Measurements from ENCODE around the gene B3GLCT. TPM values are rescaled to one million over a fixed set of nuclear protein-coding genes. Genes with fewer than 3 reads are reported as not detected.
"Not testable (repeated sequence)": the region's sequence is repeated elsewhere in the genome, so short reads cannot be mapped to it uniquely, and the experiment has no call there.

The B3GLCT gene
- total RNA-seq, 1 experiment from 2014 or later, result 1.1 TPM

DNA sequence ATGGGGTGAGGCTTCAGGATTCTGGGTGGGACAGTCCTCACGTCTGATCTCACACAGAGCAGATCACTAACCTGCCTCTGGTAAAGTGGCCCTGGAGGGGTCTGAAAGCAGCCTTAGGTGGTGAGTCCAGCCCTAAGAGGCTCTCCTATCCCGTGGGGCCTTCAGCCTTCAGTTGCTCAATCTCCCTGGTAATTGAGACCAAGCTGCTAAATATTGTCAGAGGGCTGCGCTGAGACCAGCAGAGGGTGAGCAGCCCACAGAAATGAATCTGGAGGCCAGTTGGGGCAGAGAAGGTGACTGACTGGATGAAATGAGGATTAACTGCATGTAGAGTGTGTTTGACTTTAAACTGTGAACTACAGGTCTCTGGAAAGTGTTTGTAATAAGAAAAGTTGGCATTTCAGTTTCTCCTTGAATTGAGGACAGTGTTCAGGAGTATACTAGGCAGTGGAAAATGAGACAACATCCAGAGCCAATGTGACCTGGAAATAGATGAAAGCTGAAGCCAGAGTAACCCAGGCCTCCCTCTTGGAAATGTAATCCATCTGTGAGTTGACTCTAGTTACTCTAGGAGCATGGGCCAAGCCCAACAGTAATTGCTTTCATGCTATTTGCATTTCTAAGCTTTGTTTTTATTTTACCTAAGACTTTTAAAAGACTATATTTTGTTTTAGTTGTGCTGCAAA, 23.8 kb upstream of the B3GLCT start:
- Histone ChIP-seq H2AFZ (ENCODE audit: low read length) (no peak overlapping the region), H3K79me2 (ENCODE audit: low read length) (no peaks in the 10 kb centered on the region), H3K9ac (ENCODE audit: low read length) (no peak overlapping the region), H3K27me3 (ENCODE audit: low read length) (no peaks in the 10 kb centered on the region), H3K4me3 (ENCODE audit: low read length) (no peak overlapping the region), H3K4me1 (ENCODE audit: low read length) (no peaks in the 10 kb centered on the region), H3K27ac (ENCODE audit: low read length) (no peak overlapping the region), H3K9me3 (ENCODE audit: low read length) (no peaks in the 10 kb centered on the region), H4K20me1 (ENCODE audit: insufficient read depth, low read depth, low read length) (no peaks in the 10 kb centered on the region), H3K9me2 (replicated peaks; ENCODE audit: insufficient read depth, low read length) (no peaks in the 10 kb centered on the region), H3K36me3 (ENCODE audit: insufficient read depth, low read length) (no peaks in the 10 kb centered on the region), H3K4me2 (ENCODE audit: low read depth, low read length, poor library complexity, severe bottlenecking) (no peak overlapping the region)
- no peak for DNase-seq

DNA sequence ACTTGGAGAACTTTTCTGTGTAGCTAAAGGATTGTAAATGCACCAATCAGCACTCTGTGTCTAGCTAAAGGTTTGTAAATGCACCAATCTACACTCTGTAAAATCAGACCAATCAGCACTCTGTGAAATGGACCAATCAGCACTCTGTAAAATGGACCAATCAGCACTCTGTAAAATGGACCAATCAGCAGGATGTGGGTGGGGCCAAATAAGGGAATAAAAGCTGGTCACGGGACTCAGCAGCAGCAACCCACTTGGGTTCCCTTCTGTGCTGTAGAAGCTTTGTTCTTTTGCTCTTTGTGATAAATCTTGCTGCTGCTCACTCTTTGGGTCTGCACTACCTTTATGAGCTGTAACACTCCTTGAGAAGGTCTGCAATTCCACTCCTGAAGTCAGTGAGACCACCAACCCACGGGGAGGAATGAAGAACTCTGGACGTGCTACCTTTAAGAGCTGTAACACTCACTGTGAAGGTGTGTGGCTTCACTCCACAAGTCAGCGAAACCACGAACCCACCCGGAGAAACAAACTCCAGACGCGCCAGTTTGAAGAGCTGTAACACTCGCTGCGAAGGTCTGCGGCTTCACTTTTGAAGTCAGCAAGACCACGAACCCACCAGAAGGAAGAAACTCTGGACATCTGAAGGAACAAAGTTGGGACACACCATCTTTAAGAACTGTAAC, 21.8 kb upstream of the B3GLCT start:
- H3K9me3 ChIP-seq (ENCODE audit: low read length); H3K27ac ChIP-seq (ENCODE audit: low read length); H3K4me3 ChIP-seq (ENCODE audit: low read length); H3K4me1 ChIP-seq (ENCODE audit: low read length); H3K4me2 ChIP-seq (ENCODE audit: low read depth, low read length, poor library complexity, severe bottlenecking); H4K20me1 ChIP-seq (ENCODE audit: insufficient read depth, low read depth, low read length); H3K9ac ChIP-seq (ENCODE audit: low read length); DNase-seq; H3K9me2 ChIP-seq (replicated peaks; ENCODE audit: insufficient read depth, low read length); H2AFZ ChIP-seq (ENCODE audit: low read length); H3K36me3 ChIP-seq (ENCODE audit: insufficient read depth, low read length); H3K27me3 ChIP-seq (ENCODE audit: low read length); H3K79me2 ChIP-seq (ENCODE audit: low read length): not testable (repeated sequence)

GRCh38 chr13:31179241-31179640, 20.5 kb upstream of the B3GLCT start:
- H3K36me3 ChIP-seq (ENCODE audit: insufficient read depth, low read length), result no peaks in the 10 kb centered on the region
- no peak overlapping the region for H2AFZ ChIP-seq (ENCODE audit: low read length)
- no peaks in the 10 kb centered on the region for H3K4me1 ChIP-seq (ENCODE audit: low read length)
- no peak overlapping the region for H3K4me3 ChIP-seq (ENCODE audit: low read length)
- H3K79me2 ChIP-seq (ENCODE audit: low read length), result no peaks in the 10 kb centered on the region
- no peaks in the 10 kb centered on the region for H3K9me2 ChIP-seq (replicated peaks; ENCODE audit: insufficient read depth, low read length)
- DNase-seq, result no peak
- no peak overlapping the region for H3K9ac ChIP-seq (ENCODE audit: low read length)
- H3K27me3 ChIP-seq (ENCODE audit: low read length), result no peaks in the 10 kb centered on the region
- H3K9me3 ChIP-seq (ENCODE audit: low read length), result no peaks in the 10 kb centered on the region
- H3K4me2 ChIP-seq (ENCODE audit: low read depth, low read length, poor library complexity, severe bottlenecking), result no peak overlapping the region
- H3K27ac ChIP-seq (ENCODE audit: low read length), result no peak overlapping the region
- H4K20me1 ChIP-seq (ENCODE audit: insufficient read depth, low read depth, low read length), result no peaks in the 10 kb centered on the region

DNA sequence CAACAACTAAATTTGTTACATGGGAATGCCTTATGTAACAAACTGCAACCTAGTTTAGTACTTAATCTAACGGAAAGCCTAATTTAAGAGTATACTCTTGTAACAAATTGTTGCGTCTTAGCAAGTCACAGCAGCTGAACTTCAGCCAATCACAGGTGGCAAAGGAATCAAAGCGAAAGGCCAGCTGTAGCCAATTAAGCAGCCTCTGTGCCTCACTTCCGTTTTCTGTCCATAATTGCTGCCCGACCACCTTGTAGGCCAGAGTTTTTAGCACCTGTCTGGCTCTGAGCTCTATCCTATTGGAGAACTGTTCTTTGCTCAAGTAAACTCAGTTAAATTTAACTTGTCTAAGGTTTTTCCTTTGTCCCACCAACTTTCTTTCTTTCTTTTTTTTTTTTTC, 20.0 kb upstream of the B3GLCT start:
- H2AFZ ChIP-seq (ENCODE audit: low read length), result no peak overlapping the region
- no peak overlapping the region for H3K4me3 ChIP-seq (ENCODE audit: low read length)
- no peaks in the 10 kb centered on the region for H3K9me3 ChIP-seq (ENCODE audit: low read length)
- H4K20me1 ChIP-seq (ENCODE audit: insufficient read depth, low read depth, low read length), result no peaks in the 10 kb centered on the region
- no peak overlapping the region for H3K4me2 ChIP-seq (ENCODE audit: low read depth, low read length, poor library complexity, severe bottlenecking)
- no peak overlapping the region for H3K27ac ChIP-seq (ENCODE audit: low read length)
- H3K9ac ChIP-seq (ENCODE audit: low read length), result no peak overlapping the region
- no peaks in the 10 kb centered on the region for H3K36me3 ChIP-seq (ENCODE audit: insufficient read depth, low read length)
- H3K27me3 ChIP-seq (ENCODE audit: low read length), result no peaks in the 10 kb centered on the region
- H3K9me2 ChIP-seq (replicated peaks; ENCODE audit: insufficient read depth, low read length), result no peaks in the 10 kb centered on the region
- no peak for DNase-seq
- no peaks in the 10 kb centered on the region for H3K4me1 ChIP-seq (ENCODE audit: low read length)
- no peaks in the 10 kb centered on the region for H3K79me2 ChIP-seq (ENCODE audit: low read length)

DNA sequence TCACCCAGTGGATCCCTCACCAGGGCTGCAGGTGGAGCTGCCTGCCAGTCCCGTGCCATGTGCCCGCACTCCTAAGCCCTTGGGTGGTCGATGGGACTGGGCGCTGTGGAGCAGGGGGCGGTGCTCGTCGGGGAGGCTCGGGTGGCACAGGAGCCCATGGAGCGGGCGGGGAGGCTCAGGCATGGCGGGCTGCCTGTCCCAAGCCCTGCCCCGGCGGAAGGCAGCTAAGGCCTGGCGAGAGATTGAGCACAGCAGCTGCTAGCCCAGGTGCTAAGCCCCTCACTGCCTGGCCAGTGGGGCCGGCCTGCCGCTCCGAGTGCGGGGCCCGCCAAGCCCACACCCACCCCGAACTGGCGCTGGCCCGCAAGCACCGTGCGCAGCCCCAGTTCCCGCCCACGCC, 16.8 kb upstream of the B3GLCT start:
- H2AFZ ChIP-seq (ENCODE audit: low read length), result no peak overlapping the region
- no peaks in the 10 kb centered on the region for H3K36me3 ChIP-seq (ENCODE audit: insufficient read depth, low read length)
- no peaks in the 10 kb centered on the region for H3K4me1 ChIP-seq (ENCODE audit: low read length)
- no peaks in the 10 kb centered on the region for H3K9me3 ChIP-seq (ENCODE audit: low read length)
- no peaks in the 10 kb centered on the region for H3K9me2 ChIP-seq (replicated peaks; ENCODE audit: insufficient read depth, low read length)
- H3K79me2 ChIP-seq (ENCODE audit: low read length), result no peaks in the 10 kb centered on the region
- no peak overlapping the region for H3K27ac ChIP-seq (ENCODE audit: low read length)
- no peak overlapping the region for H3K9ac ChIP-seq (ENCODE audit: low read length)
- H4K20me1 ChIP-seq (ENCODE audit: insufficient read depth, low read depth, low read length), result no peaks in the 10 kb centered on the region
- no peaks in the 10 kb centered on the region for H3K27me3 ChIP-seq (ENCODE audit: low read length)
- no peak overlapping the region for H3K4me2 ChIP-seq (ENCODE audit: low read depth, low read length, poor library complexity, severe bottlenecking)
- DNase-seq, result no peak
- H3K4me3 ChIP-seq (ENCODE audit: low read length), result no peak overlapping the region

DNA sequence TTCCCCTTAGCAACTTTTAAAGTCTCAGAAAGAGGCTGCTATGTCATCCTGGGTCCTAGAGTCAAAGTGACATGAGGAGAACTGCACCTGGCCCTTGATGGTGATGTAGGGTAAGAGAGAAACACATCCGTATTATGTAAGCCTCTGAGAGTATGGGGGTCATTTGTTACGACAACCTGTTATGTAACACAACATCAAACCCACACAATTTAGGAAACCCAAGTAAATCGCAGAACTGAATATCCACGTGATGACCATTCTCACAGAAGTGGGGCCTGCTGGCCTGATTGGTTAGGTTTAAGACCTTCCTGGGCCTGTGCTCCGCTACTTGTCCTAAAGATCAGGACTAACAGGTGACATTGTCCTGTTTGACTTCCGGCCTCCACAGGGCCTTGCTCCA, 15.3 kb upstream of the B3GLCT start:
- Histone ChIP-seq H3K27me3 (ENCODE audit: low read length) (no peaks in the 10 kb centered on the region), H3K27ac (ENCODE audit: low read length) (no peak overlapping the region), H3K79me2 (ENCODE audit: low read length) (no peaks in the 10 kb centered on the region), H3K4me1 (ENCODE audit: low read length) (no peaks in the 10 kb centered on the region), H3K4me3 (ENCODE audit: low read length) (no peak overlapping the region), H2AFZ (ENCODE audit: low read length) (no peak overlapping the region), H3K36me3 (ENCODE audit: insufficient read depth, low read length) (no peaks in the 10 kb centered on the region), H3K4me2 (ENCODE audit: low read depth, low read length, poor library complexity, severe bottlenecking) (no peak overlapping the region), H3K9me3 (ENCODE audit: low read length) (no peaks in the 10 kb centered on the region), H3K9me2 (replicated peaks; ENCODE audit: insufficient read depth, low read length) (no peaks in the 10 kb centered on the region), H4K20me1 (ENCODE audit: insufficient read depth, low read depth, low read length) (no peaks in the 10 kb centered on the region), H3K9ac (ENCODE audit: low read length) (no peak overlapping the region)
- DNase-seq, result no peak

GRCh38 chr13:31184981-31185645, 14.7 kb upstream of the B3GLCT start:
- H4K20me1 ChIP-seq (ENCODE audit: insufficient read depth, low read depth, low read length), result no peaks in the 10 kb centered on the region
- no peak overlapping the region for H3K9ac ChIP-seq (ENCODE audit: low read length)
- H3K4me1 ChIP-seq (ENCODE audit: low read length), result no peaks in the 10 kb centered on the region
- H3K9me3 ChIP-seq (ENCODE audit: low read length), result no peaks in the 10 kb centered on the region
- no peak overlapping the region for H3K27ac ChIP-seq (ENCODE audit: low read length)
- DNase-seq, result no peak
- no peak overlapping the region for H2AFZ ChIP-seq (ENCODE audit: low read length)
- H3K4me2 ChIP-seq (ENCODE audit: low read depth, low read length, poor library complexity, severe bottlenecking), result no peak overlapping the region
- no peaks in the 10 kb centered on the region for H3K79me2 ChIP-seq (ENCODE audit: low read length)
- H3K36me3 ChIP-seq (ENCODE audit: insufficient read depth, low read length), result no peaks in the 10 kb centered on the region
- H3K27me3 ChIP-seq (ENCODE audit: low read length), result no peaks in the 10 kb centered on the region
- no peaks in the 10 kb centered on the region for H3K9me2 ChIP-seq (replicated peaks; ENCODE audit: insufficient read depth, low read length)
- no peak overlapping the region for H3K4me3 ChIP-seq (ENCODE audit: low read length)

- Histone ChIP-seq H3K36me3 (ENCODE audit: insufficient read depth, low read length) (no peaks in the 10 kb centered on the region), H3K27me3 (ENCODE audit: low read length) (no peaks in the 10 kb centered on the region), H3K4me3 (ENCODE audit: low read length) (no peak overlapping the region), H3K9me2 (replicated peaks; ENCODE audit: insufficient read depth, low read length) (no peaks in the 10 kb centered on the region), H3K9ac (ENCODE audit: low read length) (no peak overlapping the region), H4K20me1 (ENCODE audit: insufficient read depth, low read depth, low read length) (no peaks in the 10 kb centered on the region), H3K79me2 (ENCODE audit: low read length) (no peaks in the 10 kb centered on the region), H3K4me1 (ENCODE audit: low read length) (no peaks in the 10 kb centered on the region), H3K27ac (ENCODE audit: low read length) (no peak overlapping the region), H3K4me2 (ENCODE audit: low read depth, low read length, poor library complexity, severe bottlenecking) (no peak overlapping the region), H3K9me3 (ENCODE audit: low read length) (no peaks in the 10 kb centered on the region), H2AFZ (ENCODE audit: low read length) (no peak overlapping the region)
- DNase-seq, result no peak
Measured at GRCh38 chr13:31191748-31192147, 8.0 kb upstream of the B3GLCT start.
